ENCODE results near the gene ATXN2. TPM values are rescaled to one million over a fixed set of nuclear protein-coding genes. Genes with fewer than 3 reads are reported as not detected.
A peak's percentile ranks its signal among the peaks of the same experiment; 100 is the strongest.
"Not testable (repeated sequence)": the region's sequence is repeated elsewhere in the genome, so short reads cannot be mapped to it uniquely, and the experiment has no call there.

ATXN2 gene
- total RNA-seq, 1 donor from 2014 or later = 56.1 TPM

GRCh38 chr12:111600986-111601385 is 1.9 kb upstream of the ATXN2 start:
- intact Hi-C loops (cut with DNase I) = not testable (repeated sequence)
- DNase-seq (ENCODE audit: low spot score) = peak; percentile 44

- no peak for DNase-seq (ENCODE audit: low spot score)
- intact Hi-C loops (cut with DNase I) = no loop called here
Observed at GRCh38 chr12:111600205-111600642, 1.1 kb upstream of the ATXN2 start.

- DNase-seq (ENCODE audit: low spot score) = peak; percentile 93
- intact Hi-C loops (cut with DNase I) = loop anchor here (2.0 to 10.0 kb wide), 3 partner anchors 38 to 235 kb away; partner anchors contain the start of genes ACAD10 and PHETA1
Observed at GRCh38 chr12:111599453-111600204, 514 bp upstream of the ATXN2 start.

- intact Hi-C loops (cut with DNase I) = loop anchor here (2.0 to 10.0 kb wide), 3 partner anchors 39 to 233 kb away; partner anchors contain the start of genes ACAD10 and PHETA1
- DNase-seq (ENCODE audit: low spot score) = peak; percentile 81
Observed at GRCh38 chr12:111597831-111598636, 1.1 kb downstream of the ATXN2 start.

- intact Hi-C loops (cut with DNase I) = loop anchor here (5.0 to 10.0 kb wide), 2 partner anchors 40 to 232 kb away; partner anchors contain the start of gene PHETA1
- DNase-seq (ENCODE audit: low spot score) = no peak
Observed at GRCh38 chr12:111596985-111597830, 1.9 kb downstream of the ATXN2 start.

GRCh38 chr12:111595341-111595835 is 3.7 kb downstream of the ATXN2 start:
- intact Hi-C loops (cut with DNase I) = loop anchor here (5.0 to 10.0 kb wide), 2 partner anchors 42 to 231 kb away; partner anchors contain the start of gene PHETA1
- DNase-seq (ENCODE audit: low spot score) = not testable (repeated sequence)

GRCh38 chr12:111591399-111592010 is 7.6 kb downstream of the ATXN2 start:
- not testable (repeated sequence) for DNase-seq (ENCODE audit: low spot score)
- intact Hi-C loops (cut with DNase I) = loop anchor here (10.0 kb wide), 1 partner anchor 227 kb away; the partner anchor contains the start of gene PHETA1

GRCh38 chr12:111590552-111590951 is 8.6 kb downstream of the ATXN2 start:
- DNase-seq (ENCODE audit: low spot score) = no peak

GRCh38 chr12:111589601-111590000 is 9.5 kb downstream of the ATXN2 start:
- intact Hi-C loops (cut with DNase I) = no loop called here
- DNase-seq (ENCODE audit: low spot score) = no peak

More at GRCh38 chr12:111590552-111590951, 8.6 kb downstream of the ATXN2 start:
- intact Hi-C loops (cut with DNase I) = loop anchor here (10.0 kb wide), 1 partner anchor 226 kb away; the partner anchor contains the start of gene PHETA1

GRCh38 chr12:111588010-111588409 is 11.1 kb downstream of the ATXN2 start:
- intact Hi-C loops (cut with DNase I) = no loop called here
- DNase-seq (ENCODE audit: low spot score) = no peak

GRCh38 chr12:111586986-111587385 is 12.1 kb downstream of the ATXN2 start:
- no peak for DNase-seq (ENCODE audit: low spot score)
- intact Hi-C loops (cut with DNase I) = no loop called here

- intact Hi-C loops (cut with DNase I) = no loop called here
- no peak for DNase-seq (ENCODE audit: low spot score)
Observed at GRCh38 chr12:111585690-111586089, 13.4 kb downstream of the ATXN2 start.

- intact Hi-C loops (cut with DNase I) = no loop called here
- DNase-seq (ENCODE audit: low spot score) = no peak
Observed at GRCh38 chr12:111584959-111585358, 14.2 kb downstream of the ATXN2 start.

- intact Hi-C loops (cut with DNase I); DNase-seq (ENCODE audit: low spot score): not testable (repeated sequence)
Observed at GRCh38 chr12:111583506-111583905, 15.6 kb downstream of the ATXN2 start.

- intact Hi-C loops (cut with DNase I) = no loop called here
- no peak for DNase-seq (ENCODE audit: low spot score)
Observed at GRCh38 chr12:111582133-111582747, 16.9 kb downstream of the ATXN2 start.

- intact Hi-C loops (cut with DNase I) = no loop called here
Observed at GRCh38 chr12:111581434-111582132, 17.5 kb downstream of the ATXN2 start.

GRCh38 chr12:111580737-111581136 is 18.4 kb downstream of the ATXN2 start:
- intact Hi-C loops (cut with DNase I) = no loop called here
- DNase-seq (ENCODE audit: low spot score) = no peak

More at GRCh38 chr12:111581434-111582132, 17.5 kb downstream of the ATXN2 start:
- no peak for DNase-seq (ENCODE audit: low spot score)

- intact Hi-C loops (cut with DNase I) = no loop called here
- no peak for DNase-seq (ENCODE audit: low spot score)
Observed at GRCh38 chr12:111580119-111580425, 19.0 kb downstream of the ATXN2 start.

Measured in cardiac septum (tissue), 1 donor.